IMR-90 (cell line): ENCODE measurements around the gene CTNNAL1.

Experiments
- BHLHE40 ChIP-seq: fragments of 150-350 bp; IDR thresholded peaks from 2 replicates; pipeline ENCODE4 v1.6.1; 2016; ENCODE audit warnings: mild to moderate bottlenecking, low read depth, low read length
- FOS ChIP-seq: fragments of 150-350 bp; IDR thresholded peaks from 2 replicates; pipeline ENCODE4 v1.6.1; 2016; ENCODE audit warnings: low read depth, low read length
- MAFK ChIP-seq: IDR thresholded peaks from 2 replicates; pipeline ENCODE4 v1.6.1; 2012; ENCODE audit warnings: low read depth, low read length, improper control_type of control experiment
- POLR2A ChIP-seq: IDR thresholded peaks from 2 replicates; pipeline ENCODE4 v1.6.1; 2012; ENCODE audit warnings: mild to moderate bottlenecking, low read depth, low read length
- RAD21 ChIP-seq: IDR thresholded peaks from 2 replicates; pipeline ENCODE4 v1.6.1; 2012; ENCODE audit warnings: low read length, improper control_type of control experiment
- RFX5 ChIP-seq: IDR thresholded peaks from 2 replicates; pipeline ENCODE4 v1.8.0; 2012; ENCODE audit warnings: low read depth, mild to moderate bottlenecking, low read length, moderate library complexity
- TF ChIP-seq, protein P1 (sequence below): conservative IDR thresholded peaks from 2 replicates; pipeline ENCODE4 v1.5.1; 2012; ENCODE audit warnings: mild to moderate bottlenecking, low read depth, low read length, improper control_type of control experiment
- TF ChIP-seq, protein P2 (sequence below): fragments of 150-350 bp; IDR thresholded peaks from 2 replicates; pipeline ENCODE4 v1.6.1; 2017; ENCODE audit warnings: mild to moderate bottlenecking, antibody characterized with exemption, low read length, low read depth
- TF ChIP-seq, protein P3 (sequence below): fragments of 150-350 bp; IDR thresholded peaks from 2 replicates; pipeline ENCODE4 v1.6.1; 2016; ENCODE audit warnings: low read depth, mild to moderate bottlenecking, low read length, moderate library complexity, borderline replicate concordance

DNA sequence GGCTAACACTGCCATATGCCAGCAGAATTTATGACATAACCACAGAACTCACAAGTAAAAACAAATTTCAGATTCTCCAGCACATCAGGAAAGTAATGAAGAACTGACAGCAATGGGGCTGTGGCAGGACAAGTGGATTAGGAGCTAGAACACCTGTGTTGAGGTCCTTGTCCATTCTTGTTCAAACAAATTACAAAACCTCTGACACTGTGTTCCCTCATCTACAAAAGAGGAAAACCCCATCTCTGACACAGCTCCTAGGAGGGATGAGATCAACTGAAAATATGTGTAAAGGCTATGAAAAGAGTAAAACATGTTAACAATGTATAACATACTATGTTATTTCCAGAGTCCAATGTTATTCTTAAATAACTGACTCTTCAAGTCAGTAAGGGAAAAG, 102.9 kb downstream of the CTNNAL1 start:
- no peak for TF ChIP-seq BHLHE40
- TF ChIP-seq, protein P1, sequence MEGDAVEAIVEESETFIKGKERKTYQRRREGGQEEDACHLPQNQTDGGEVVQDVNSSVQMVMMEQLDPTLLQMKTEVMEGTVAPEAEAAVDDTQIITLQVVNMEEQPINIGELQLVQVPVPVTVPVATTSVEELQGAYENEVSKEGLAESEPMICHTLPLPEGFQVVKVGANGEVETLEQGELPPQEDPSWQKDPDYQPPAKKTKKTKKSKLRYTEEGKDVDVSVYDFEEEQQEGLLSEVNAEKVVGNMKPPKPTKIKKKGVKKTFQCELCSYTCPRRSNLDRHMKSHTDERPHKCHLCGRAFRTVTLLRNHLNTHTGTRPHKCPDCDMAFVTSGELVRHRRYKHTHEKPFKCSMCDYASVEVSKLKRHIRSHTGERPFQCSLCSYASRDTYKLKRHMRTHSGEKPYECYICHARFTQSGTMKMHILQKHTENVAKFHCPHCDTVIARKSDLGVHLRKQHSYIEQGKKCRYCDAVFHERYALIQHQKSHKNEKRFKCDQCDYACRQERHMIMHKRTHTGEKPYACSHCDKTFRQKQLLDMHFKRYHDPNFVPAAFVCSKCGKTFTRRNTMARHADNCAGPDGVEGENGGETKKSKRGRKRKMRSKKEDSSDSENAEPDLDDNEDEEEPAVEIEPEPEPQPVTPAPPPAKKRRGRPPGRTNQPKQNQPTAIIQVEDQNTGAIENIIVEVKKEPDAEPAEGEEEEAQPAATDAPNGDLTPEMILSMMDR: no peak
- TF ChIP-seq, protein P2, sequence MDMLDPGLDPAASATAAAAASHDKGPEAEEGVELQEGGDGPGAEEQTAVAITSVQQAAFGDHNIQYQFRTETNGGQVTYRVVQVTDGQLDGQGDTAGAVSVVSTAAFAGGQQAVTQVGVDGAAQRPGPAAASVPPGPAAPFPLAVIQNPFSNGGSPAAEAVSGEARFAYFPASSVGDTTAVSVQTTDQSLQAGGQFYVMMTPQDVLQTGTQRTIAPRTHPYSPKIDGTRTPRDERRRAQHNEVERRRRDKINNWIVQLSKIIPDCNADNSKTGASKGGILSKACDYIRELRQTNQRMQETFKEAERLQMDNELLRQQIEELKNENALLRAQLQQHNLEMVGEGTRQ: no peak
- TF ChIP-seq, protein P3, sequence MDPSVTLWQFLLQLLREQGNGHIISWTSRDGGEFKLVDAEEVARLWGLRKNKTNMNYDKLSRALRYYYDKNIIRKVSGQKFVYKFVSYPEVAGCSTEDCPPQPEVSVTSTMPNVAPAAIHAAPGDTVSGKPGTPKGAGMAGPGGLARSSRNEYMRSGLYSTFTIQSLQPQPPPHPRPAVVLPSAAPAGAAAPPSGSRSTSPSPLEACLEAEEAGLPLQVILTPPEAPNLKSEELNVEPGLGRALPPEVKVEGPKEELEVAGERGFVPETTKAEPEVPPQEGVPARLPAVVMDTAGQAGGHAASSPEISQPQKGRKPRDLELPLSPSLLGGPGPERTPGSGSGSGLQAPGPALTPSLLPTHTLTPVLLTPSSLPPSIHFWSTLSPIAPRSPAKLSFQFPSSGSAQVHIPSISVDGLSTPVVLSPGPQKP: no peak
- TF ChIP-seq FOS: no peak
- no peak for TF ChIP-seq POLR2A
- TF ChIP-seq RAD21: no peak
- TF ChIP-seq RFX5: no peak
- TF ChIP-seq MAFK: no peak
